Measurements from ENCODE around the gene FOXJ3. TPM values are rescaled to one million over a fixed set of nuclear protein-coding genes. Genes with fewer than 3 reads are reported as not detected.
"Not testable (repeated sequence)": the region's sequence is repeated elsewhere in the genome, so short reads cannot be mapped to it uniquely, and the experiment has no call there.

Gene FOXJ3
- total RNA-seq, 1 donor from 2014 or later, result 59.9 TPM

- H3K4me1 ChIP-seq, result no peaks in the 10 kb centered on the region
- TF ChIP-seq CTCF (IDR thresholded peaks at IDR 0.05), result no peak
- H3K9me3 ChIP-seq, result no peaks in the 10 kb centered on the region
- H3K4me3 ChIP-seq, result no peak overlapping the region
- intact Hi-C loops (cut with DNase I), result no loop called here
- H3K36me3 ChIP-seq, result no peaks in the 10 kb centered on the region
- H3K27ac ChIP-seq, result no peak overlapping the region
- no peaks in the 10 kb centered on the region for H3K27me3 ChIP-seq
- no peak for DNase-seq (ENCODE audit: extremely low spot score in 2 of 2)
Measured at GRCh38 chr1:42219627-42220026, 115.4 kb downstream of the FOXJ3 start.

DNA sequence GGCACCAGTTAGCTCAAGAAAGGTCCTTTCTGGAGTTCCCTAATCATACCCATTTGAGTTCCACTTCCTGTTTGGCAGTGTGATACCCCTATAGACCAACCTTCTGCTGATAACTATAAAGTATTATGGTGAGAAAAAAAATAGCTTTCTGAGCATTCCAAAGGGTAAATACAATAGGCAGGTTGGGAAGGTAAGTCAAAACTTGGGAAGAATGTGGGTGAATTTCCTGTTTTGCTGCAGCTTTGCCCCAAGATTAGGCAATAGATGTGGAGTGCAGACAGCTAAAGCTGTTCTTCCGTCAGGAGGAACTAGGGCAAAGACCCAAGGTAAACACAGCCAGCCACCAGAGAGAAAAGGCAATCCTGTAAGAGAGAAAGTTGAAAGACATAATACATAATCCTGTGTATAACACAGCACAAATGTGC, 120.6 kb downstream of the FOXJ3 start:
- H3K27me3 ChIP-seq, result no peaks in the 10 kb centered on the region
- H3K27ac ChIP-seq, result no peak overlapping the region
- intact Hi-C loops (cut with DNase I), result no loop called here
- no peaks in the 10 kb centered on the region for H3K36me3 ChIP-seq
- H3K9me3 ChIP-seq, result no peaks in the 10 kb centered on the region
- TF ChIP-seq CTCF (IDR thresholded peaks at IDR 0.05), result no peak
- TF ChIP-seq POLR2A (IDR thresholded peaks at IDR 0.05), result no peak
- TF ChIP-seq POLR2AphosphoS5 (IDR thresholded peaks at IDR 0.05; ENCODE audit: insufficient read depth in 1 of 2, low read depth in 1 of 2), result peak in 1 of 2 donors; percentile 44
- H3K4me3 ChIP-seq, result no peak overlapping the region
- DNase-seq (ENCODE audit: extremely low spot score in 2 of 2), result no peak
- peaks cover 16% of the 10 kb centered on the region for H3K4me1 ChIP-seq

DNA sequence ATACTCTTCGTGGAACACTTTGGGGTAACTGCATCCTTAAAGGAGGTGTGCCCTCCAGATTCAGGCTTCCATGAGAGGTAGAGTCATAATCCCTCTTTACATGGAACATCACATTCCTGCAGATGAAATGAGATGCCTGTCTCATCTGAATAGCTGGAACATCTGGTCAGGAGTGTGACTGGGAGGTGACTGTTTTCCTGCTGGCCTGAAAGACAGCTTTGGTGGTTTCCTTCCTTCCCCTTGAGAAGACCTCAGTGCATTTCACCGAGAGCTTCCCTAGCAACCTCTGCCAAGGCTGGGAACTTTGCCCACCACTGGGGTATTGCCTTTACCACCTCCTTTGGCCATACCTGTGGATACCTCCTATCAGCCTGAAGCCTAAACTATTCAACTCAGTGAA, 123.8 kb downstream of the FOXJ3 start:
- no peaks in the 10 kb centered on the region for H3K27me3 ChIP-seq
- peaks cover 17% of the 10 kb centered on the region for H3K4me1 ChIP-seq
- no peak for DNase-seq (ENCODE audit: extremely low spot score in 2 of 2)
- no peak for TF ChIP-seq POLR2AphosphoS5 (IDR thresholded peaks at IDR 0.05; ENCODE audit: insufficient read depth in 1 of 2, low read depth in 1 of 2)
- TF ChIP-seq POLR2A (IDR thresholded peaks at IDR 0.05), result no peak
- TF ChIP-seq CTCF (IDR thresholded peaks at IDR 0.05), result no peak
- no peak overlapping the region for H3K27ac ChIP-seq
- intact Hi-C loops (cut with DNase I), result no loop called here
- H3K36me3 ChIP-seq, result no peaks in the 10 kb centered on the region
- H3K4me3 ChIP-seq, result no peak overlapping the region
- H3K9me3 ChIP-seq, result no peaks in the 10 kb centered on the region

DNA sequence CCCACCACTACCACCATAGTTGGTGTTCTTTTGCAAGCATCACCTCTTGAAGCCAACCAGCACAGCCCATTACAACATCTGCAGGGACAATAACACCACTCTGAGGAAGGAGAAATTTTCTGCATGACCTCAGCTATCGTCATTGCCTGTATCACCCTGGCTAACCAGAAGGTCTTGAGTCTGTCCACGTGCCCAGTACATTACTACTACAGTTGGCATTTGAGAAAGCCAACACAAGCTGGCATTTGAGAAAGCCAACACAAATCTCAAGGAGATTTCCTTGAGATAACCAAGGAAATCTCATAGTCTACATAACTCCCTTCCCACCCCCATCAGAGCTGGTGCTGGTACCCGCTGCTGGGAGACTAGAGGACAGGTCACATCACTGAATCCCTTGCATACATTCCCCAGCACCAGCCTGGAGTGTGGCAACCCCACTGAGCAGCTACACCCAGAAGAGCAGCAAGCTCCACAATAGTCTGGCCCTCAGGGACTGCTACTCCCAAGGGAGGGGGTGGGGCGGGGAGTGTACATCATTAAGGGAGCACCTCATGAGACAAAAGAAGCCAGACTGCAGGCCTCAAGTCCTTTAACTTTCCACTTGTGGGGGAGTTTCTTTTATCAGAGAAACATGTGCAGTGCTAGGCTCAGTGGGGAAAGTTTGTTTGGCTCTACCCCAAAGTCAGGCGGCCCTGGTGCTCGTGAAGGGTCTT, 124.5 kb downstream of the FOXJ3 start:
- Histone ChIP-seq H3K27ac (no peak overlapping the region), H3K27me3 (no peaks in the 10 kb centered on the region), H3K9me3 (no peaks in the 10 kb centered on the region), H3K36me3 (no peaks in the 10 kb centered on the region), H3K4me3 (no peak overlapping the region), H3K4me1 (peaks cover 17% of the 10 kb centered on the region)
- intact Hi-C loops (cut with DNase I), result no loop called here
- no peak for TF ChIP-seq CTCF (IDR thresholded peaks at IDR 0.05)
- no peak for TF ChIP-seq POLR2A (IDR thresholded peaks at IDR 0.05)
- no peak for TF ChIP-seq POLR2AphosphoS5 (IDR thresholded peaks at IDR 0.05; ENCODE audit: insufficient read depth in 1 of 2, low read depth in 1 of 2)
- no peak for DNase-seq (ENCODE audit: extremely low spot score in 2 of 2)

GRCh38 chr1:42209526-42210251, 125.3 kb downstream of the FOXJ3 start:
- intact Hi-C loops (cut with DNase I), result no loop called here
- Histone ChIP-seq H3K36me3 (no peaks in the 10 kb centered on the region), H3K27ac (no peak overlapping the region), H3K27me3 (no peaks in the 10 kb centered on the region), H3K4me1 (peaks cover 17% of the 10 kb centered on the region), H3K9me3 (no peaks in the 10 kb centered on the region), H3K4me3 (no peak overlapping the region)
- no peak for DNase-seq (ENCODE audit: extremely low spot score in 2 of 2)
- TF ChIP-seq POLR2AphosphoS5 (IDR thresholded peaks at IDR 0.05; ENCODE audit: insufficient read depth in 1 of 2, low read depth in 1 of 2) (no peak), POLR2A (IDR thresholded peaks at IDR 0.05) (no peak), CTCF (IDR thresholded peaks at IDR 0.05) (no peak)

GRCh38 chr1:42206930-42207329, 128.1 kb downstream of the FOXJ3 start:
- intact Hi-C loops (cut with DNase I); H3K27me3 ChIP-seq; H3K4me3 ChIP-seq; H3K9me3 ChIP-seq; DNase-seq (ENCODE audit: extremely low spot score in 2 of 2); H3K27ac ChIP-seq: not testable (repeated sequence)
- Histone ChIP-seq H3K4me1 (peaks cover 17% of the 10 kb centered on the region), H3K36me3 (peaks cover 0 to 18% of the 10 kb centered on the region in 2 donors)

Measured in vagina (tissue), 2 donors.